Activated CD8-positive, alpha-beta memory T cell treated with anti-CD3 and anti-CD28 coated beads for 4 hours (primary cell): ENCODE measurements around the gene APOBEC3F.
"Not testable (repeated sequence)": the region's sequence is repeated elsewhere in the genome, so short reads cannot be mapped to it uniquely, and the experiment has no call there.

Experiments used
- DNase-seq, 2 donors: peaks; one replicate each; pipeline ENCODE4 v3.0.0-alpha.2; 2020; ENCODE audit warnings: low read depth in 2 of 2

APOBEC3F gene

DNA sequence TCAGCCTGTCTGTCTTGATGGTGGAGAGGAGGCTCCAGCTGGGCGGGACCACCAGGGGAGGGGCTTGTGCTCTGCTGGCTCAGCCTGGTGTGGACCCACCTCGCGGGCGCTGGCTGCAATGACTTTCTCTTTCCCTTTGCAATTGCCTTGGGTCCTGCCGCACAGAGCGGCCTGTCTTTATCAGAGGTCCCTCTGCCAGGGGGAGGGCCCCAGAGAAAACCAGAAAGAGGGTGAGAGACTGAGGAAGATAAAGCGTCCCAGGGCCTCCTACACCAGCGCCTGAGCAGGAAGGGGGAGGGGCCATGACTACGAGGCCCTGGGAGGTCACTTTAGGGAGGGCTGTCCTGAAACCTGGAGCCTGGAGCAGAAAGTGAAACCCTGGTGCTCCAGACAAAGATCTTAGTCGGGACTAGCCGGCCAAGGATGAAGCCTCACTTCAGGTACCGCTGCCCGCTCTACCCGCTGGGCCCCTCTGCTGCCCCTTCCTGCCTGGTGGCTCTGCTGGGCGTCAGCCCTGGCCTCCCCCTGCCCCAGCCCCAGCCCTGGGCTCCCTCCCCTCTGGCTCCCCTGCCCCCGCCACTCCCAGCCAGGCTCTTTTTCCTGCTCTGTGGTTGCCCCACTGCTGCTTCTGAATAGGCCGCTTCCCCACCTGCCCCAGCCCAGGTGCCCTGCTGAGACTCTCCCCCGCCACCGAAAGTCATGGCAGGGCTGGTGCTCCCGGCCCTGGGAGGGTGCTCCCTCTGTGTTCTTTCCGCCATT lies at the start of gene APOBEC3F:
Gene APOBEC3F (plus strand): TSS at position 327 of the 759 bp plus-strand sequence. CDS start 97 bp downstream, at position 424.
- peak; percentile 57 to 61 for DNase-seq

DNA sequence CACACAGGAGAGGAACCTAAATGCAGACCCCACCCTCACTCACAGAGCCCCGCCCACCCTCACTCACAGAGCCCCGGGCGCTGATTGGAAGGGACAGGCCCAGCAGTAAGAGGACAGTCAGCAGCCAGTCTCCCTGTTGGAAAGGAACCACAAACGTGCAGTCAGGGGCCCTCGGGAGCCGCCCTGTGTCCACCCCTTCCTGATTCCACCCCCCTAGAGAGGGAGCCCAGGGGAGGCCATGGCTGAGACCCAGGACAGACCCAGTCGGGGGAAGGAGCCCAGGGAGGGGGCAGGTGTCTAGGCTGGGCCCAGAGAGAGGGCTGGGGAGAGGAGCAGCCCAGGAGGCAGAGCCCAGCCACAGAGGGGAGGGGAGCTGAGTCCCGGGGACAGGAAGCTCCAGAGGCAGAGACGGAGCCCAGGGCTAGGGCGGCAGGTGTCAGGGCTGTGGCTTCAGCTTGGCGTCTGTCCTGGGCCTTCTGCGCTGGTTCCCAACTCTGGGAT lies 47.7 kb upstream of the APOBEC3F start:
- DNase-seq = not testable (repeated sequence)

DNA sequence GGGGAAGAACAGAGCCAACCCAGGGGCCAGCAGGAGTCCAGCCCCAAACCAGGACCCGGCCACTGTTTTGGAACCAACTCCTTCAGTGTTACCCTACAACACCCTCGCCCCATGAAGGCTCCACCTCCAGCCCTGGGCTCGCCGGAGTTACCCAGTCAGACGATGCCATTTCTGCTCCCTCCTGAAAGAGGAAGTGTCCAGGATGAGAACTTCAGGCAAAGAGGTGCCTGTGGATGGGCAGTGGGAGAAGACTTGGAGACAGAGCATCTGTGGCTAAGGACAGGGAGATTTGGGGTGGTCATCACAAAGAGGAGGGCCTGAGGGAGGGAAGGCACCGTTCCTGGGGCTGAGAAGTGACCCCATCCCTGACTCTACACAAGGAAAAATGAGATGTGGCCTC lies 44.6 kb upstream of the APOBEC3F start:
- DNase-seq = no peak

DNA sequence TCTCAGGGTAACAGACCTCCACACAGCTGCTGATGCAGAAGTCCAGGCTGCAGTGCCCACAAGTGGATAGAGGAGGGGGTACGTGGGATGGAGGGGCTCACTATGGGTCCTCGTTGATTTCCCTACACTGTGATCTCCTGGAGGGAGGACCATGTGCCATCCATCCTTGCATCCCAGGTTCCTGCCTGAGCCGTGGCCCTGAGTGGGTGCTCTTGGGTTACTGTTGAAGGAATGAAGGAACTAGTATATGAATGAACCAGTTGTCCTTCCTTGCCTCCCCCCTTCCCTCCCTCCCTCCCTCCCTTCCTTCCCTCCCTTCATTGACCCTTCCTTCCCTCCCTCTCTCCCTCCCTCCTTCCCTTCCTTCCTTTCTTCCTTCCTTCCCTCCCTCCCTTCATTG lies 43.1 kb upstream of the APOBEC3F start:
- no peak for DNase-seq

DNA sequence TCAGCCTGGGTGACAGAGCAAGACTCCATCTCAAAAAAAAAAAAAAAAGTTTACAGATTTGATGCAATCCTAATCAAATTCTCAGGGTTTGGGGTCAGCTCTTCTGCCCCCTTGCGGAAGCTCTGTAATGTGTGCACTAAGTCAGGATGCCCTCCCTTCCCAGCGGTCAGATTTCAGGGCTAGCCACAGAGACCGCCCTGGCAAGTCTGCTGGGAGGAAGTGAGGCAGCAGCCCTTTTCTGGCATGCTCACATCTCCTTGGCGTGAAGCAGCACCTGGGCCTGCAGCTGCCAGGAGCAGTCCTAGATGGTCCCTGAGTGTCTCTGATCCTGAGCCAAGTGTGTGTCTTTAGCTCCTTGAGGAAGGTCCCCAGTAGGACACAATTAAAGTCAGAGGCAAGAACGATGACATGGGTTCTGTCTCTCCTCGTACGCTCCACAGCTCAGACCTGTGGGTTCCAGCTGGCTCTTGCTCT lies 37.5 kb upstream of the APOBEC3F start:
- DNase-seq = peak; percentile 47 to 51

DNA sequence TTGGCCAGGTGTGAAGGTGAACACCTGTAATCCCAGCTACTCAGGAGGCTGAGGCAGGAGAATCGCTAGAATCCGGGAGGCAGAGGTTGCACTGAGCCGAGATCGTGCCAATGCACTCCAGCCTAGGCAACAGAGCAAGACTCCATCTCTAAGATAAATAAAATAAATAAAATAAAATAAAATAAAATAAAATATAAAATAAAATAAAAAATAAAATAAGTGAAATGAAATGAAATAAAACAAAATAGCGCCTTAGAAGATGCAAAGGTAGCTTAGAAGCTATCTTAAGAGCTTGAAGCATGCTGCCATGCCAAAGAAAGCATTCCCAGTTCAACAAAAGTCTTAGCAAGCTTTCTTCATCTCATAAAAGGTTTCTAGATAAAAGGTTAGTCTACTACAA lies 33.5 kb upstream of the APOBEC3F start:
- no peak for DNase-seq

DNA sequence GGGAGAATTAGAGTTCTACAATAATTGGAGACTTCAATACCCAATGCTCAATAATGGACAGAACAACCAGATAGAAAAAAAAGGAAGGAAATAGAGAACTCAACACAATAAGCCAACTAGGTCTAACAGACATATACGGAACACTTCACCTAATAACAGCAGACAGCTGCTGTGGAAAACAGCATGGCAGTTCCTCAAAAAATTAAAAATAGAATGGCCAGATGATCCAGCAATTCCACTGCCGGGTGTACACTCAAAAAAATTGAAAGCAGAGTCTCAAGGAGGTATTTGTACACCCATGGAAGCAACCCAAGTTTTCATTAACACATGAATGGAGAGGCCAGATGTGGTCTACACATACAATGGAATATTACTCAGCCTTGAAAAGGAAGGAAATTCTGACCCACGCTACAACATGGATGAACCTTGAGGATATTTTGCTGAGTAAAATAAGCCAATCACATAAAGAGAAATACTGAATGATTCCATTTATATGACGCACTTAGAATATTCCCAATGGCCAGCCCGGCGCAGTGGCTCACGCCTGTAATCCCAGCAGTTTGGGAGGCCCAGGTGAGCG lies 32.3 kb upstream of the APOBEC3F start:
- not testable (repeated sequence) for DNase-seq

DNA sequence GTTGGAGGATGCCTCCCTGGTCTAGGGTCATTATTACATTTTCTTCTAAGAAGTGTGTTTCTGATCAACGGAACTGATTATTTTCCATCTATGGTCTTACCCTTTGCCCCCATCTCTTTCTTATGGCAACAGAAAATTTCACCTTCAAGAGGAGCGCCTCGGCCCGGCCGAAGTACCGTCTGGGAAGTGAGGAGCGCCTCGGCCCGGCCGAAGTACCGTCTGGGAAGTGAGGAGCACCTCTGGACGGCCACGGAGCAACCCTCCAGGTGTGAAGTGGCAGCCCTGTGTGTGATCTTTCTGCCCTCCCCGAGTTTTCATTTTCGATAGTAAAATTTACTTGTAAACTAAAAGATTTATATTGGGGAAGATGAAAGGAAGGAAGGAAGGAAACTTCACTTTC lies 29.7 kb upstream of the APOBEC3F start:
- no peak for DNase-seq

DNA sequence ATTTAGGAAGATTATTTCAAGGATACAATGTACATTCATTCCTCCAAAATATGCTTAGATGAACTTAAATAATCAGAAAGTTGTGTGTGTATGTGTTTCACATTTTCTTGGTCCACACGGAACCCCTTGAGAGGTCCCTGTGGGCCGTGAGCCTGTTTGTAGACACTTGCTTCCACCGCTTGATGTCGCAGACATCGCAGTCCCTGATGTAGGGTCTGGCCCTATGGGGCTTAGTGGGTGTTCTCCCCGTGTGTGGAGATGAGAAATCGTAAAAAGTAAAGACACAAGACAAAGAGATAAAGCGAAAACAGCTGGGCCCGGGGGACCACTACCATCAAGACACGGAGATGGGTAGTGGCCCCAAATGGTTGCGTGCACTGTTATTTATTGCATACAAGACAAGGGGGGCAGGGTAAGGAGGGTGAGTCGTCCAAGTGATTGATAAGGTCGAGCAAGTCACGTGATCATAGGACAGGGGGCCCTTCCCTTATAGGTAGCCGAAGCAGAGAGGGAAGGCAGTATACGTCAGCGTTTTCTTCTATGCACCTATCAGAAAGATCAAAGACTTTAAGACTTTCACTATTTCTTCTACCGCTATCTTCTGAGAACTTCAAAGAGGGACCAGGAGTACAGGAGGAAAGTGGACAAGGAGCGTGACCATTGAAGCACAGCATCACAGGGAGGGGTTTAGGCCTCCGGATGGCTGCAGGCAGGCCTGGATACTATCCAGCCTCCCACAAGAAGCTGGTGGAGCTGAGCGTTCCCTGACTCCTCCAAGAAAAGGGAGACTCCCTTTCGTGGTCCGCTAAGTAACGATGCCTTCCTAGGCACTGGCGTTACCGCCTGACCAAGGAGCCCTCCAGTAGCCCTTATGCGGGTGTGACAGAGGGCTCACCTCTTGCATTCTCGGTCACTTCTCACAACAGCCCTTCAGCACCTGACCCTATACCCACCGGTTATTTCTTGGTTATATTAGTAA lies 27.8 kb upstream of the APOBEC3F start:
- DNase-seq = no peak

DNA sequence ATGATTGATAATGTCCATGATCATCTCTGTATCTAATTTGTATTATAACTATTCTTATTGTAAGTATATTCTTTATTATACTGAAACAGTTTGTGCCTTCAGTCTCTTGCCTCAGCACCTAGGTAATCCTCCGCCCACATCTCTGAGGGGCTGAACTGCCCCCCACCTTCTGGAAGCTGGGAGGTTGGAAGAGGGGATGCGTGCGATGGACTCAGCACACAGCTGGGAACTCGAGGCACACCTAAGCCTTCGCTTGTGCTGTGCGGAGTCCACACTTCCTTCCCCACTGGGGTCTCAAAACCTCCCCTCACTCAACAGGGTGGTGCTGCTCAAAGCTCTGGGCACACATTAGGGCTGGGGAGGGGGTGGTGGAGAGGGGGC lies 27.1 kb upstream of the APOBEC3F start:
- DNase-seq = not testable (repeated sequence)

DNA sequence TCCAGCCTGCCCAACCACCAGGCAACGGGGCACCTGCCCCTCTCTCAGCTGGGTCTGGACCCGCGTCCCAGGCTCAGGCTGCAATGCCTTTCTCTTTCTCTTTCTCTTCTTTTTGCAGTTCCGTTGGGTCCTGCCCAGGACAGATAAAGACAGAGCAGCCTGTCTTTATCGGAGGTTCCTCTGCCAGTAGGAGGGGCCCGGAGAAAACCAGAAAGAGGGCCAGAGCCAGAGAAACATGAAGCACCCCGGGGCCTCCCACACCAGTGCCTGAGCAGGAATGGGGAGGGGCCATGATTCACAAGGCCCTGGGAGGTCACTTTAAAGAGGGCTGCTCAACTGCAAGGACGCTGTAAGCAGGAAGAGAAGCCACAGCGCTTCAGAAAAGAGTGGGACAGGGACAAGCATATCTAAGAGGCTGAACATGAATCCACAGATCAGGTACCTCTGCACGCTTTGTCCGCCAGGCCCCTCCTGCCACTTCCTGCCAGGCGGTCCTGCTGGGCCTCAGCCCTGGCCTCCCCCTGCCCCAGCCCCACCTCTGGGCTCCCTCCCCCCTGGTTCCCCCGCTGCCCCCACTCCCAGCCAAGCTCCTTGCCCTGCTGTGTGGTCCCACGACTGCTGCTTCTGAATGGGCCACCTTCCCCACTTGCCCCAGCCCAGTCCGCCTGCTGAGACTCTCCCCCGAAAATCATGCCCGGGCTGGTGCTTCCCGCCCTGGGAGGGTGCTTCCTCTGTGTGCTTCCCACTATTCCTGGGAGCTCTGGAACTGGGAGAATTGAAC lies 26.5 kb upstream of the APOBEC3F start, which contains the start of gene APOBEC3C:
Gene APOBEC3C (plus strand): TSS at position 316 of the 781 bp plus-strand sequence. CDS start 106 bp downstream, at position 422.
- peak; percentile 67 to 70 for DNase-seq

DNA sequence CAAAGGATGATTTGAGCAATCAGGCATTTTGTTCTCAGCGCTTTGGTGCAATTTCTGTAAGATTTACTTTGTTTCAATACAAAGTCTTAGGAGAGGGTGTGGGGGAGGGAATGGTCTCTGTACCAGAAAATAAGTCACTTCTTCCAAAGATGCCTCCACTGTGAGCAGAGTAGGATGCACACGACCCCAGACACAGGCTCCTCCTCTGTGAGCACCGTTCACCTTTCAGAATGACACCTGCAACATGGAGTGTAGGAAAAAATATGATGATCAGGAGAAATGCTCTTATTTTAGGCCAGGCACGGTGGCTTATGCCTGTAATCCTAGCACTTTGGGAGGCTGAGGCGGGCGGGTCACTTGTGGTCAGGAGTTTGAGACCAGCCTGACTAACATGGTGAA lies 25.9 kb upstream of the APOBEC3F start:
- DNase-seq = not testable (repeated sequence)

DNA sequence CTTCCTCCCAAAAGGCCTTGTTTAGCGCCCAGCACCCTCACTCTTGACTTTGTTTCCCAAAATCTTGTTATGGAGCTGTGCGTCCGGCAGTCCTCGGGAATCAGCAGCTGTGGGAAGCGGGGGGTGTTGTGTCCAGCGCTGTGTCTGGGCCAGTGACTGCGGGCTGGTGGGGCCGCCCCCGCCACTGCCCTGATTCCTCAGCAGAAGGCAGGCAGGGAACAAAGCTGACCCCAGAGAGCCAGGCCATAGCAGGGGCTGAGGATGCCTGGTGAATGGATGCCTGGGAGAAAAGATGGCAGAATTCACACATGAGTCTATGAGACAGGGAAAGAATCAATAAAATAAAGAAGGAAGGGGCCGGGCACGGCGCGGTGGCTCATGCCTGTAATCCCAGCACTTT lies 24.1 kb upstream of the APOBEC3F start:
- no peak for DNase-seq

DNA sequence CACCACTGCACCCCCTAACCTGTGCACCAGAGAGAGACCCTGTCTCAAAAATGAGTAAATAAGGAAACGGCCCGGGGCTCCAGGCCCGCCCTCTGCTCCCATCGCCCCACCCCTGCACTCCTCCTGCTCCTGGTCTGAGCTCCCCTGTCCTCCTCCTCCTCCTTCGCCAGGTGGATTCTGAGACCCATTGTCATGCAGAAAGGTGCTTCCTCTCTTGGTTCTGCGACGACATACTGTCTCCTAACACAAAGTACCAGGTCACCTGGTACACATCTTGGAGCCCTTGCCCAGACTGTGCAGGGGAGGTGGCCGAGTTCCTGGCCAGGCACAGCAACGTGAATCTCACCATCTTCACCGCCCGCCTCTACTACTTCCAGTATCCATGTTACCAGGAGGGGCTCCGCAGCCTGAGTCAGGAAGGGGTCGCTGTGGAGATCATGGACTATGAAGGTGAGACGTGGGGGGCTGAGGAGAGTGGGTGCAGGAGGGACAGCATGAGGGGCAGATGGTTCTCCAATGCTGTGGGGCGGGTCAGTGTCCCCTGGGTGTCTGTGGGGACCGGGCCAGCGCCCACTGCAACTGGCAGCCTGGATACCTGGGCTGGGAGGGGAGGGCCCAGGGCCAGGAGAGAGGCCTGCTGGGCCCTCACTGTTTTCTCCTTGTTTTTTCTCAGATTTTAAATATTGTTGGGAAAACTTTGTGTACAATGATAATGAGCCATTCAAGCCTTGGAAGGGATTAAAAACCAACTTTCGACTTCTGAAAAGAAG lies 22.9 kb upstream of the APOBEC3F start:
- no peak for DNase-seq

DNA sequence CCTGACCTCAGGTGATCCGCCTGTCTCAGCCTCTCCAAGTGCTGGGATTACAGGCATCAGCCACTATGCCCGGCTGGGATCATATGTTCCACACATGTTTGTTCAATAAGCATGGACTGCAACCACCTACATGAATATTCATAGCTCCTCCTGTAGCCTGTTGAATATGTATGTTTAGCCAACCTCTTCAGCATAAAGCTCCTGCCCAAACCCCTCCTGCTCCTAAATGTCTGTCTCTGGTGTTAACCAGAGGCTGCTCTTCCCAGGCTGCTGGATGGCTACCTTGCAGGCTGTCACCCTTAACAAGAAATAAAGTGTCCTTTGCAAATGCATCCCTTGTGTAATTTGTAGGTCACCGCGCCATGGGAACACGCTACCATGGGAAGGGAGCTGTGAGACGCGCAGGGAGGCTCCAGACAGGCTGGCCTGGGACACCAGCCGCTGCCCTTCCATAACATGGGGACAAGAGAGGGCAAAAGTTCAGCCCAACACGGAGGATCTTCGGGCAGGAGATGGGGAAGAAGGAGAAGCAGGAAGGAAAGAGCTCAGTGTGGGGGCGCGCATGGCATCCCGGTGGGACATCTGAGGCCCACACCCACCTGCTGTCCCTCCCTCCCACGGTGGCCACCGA lies 20.5 kb upstream of the APOBEC3F start:
- not testable (repeated sequence) for DNase-seq

DNA sequence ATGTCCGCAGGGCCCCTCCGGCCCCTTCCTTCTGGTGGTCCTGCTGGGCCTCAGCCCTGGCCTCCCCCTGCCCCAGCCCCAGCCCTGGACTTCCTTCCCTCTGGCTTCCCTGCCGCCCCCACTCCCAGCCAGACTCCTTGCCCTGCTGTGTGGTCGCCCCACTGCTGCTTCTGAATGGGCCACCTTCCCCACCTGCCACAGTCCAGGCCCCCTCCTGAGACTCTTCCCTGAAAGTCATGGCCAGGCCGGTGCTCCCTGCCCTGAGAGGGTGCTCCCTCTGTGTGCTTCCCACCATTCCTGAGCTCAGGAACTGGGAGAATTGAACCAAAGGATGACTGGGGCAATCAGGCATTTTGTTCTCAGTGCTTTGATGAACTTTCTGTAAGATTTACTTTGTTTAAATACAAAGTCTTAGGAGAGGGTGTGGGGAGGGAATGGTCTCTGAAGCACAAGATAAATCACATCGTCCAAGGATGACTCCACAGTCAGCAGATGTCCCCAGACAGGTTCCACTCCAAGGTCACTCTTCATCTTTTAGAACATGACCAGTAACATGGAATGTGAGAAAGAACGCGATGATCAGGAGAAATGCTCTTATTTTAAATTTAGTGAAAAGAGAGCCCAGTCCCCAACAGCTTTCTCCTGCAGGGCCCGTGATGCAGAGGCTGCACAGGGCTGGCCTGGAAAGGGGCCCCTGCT lies 19.0 kb upstream of the APOBEC3F start:
- no peak for DNase-seq

DNA sequence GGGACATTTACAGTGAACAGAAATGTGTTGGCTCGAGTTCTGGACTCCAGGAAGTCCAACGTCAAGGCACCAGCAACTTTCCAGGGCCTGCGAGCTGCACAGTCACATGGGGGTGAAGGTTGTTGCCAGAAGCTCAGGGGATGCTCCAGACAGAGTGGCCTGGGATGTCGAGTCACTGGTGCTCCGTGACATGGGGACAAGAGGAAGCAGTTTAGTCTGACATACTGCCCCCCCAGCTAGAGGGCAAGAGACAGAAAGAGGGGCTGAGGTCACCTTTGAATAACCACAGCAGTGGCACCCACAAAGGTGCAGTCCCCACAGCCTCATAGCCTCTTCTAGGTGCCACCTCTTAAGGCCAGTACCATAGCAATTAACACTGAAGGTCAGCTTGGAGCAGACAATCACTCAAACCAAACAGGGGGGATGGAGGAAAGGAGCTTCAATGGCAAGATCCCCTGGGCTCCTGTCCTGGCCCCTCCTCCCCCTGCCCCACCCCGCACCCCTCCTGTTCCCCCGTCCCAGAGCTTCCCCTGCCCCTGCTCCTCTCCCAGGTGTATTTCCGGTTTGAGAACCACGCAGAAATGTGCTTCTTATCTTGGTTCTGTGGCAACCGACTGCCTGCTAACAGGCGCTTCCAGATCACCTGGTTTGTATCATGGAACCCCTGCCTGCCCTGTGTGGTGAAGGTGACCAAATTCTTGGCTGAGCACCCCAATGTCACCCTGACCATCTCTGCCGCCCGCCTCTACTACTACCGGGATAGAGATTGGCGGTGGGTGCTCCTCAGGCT lies 15.9 kb upstream of the APOBEC3F start:
- DNase-seq = no peak

DNA sequence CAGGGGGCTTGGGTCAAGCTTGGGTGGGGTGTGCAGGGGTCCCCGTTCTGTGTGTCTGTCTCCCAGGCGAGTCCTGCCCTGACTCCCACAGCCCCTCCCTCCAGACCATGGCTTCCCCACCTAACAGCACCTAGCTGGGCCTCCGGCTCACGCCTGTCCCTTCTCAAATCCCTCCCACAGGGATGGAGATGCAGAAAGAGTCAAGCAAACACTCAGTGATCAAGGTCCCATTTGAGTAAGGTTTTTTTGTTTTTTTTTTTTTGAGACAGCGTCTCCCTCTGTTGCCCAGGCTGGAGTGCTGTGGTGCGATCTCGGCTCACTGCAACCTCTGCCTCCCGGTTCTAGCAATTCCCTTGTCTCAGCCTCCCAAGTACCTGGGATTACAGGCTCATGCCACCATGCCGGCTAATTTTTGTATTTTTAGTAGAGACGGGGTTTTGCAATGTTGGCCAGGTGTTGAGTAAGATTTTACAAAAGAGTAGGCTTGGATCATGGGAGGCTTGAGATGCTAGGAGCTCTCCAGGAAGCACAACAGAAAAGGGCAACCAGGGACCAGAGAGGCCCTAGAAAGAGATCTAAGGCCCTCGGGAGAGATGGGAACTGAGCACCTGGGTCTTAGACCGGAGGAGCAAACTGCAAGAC lies 14.0 kb upstream of the APOBEC3F start:
- DNase-seq = no peak
